HG03066 (cell line): ENCODE data around the gene PANK1.
"Not testable (repeated sequence)": the region's sequence is repeated elsewhere in the genome, so short reads cannot be mapped to it uniquely, and the experiment has no call there.

ENCODE experiments used
- ATAC-seq: cut with Tn5 transposase; IDR thresholded peaks from one replicate; pipeline ENCODE4 v1.9.1; 2021; ENCODE audit warnings: low read depth; ENCODE audit not compliant: unreplicated experiment

PANK1 gene

DNA sequence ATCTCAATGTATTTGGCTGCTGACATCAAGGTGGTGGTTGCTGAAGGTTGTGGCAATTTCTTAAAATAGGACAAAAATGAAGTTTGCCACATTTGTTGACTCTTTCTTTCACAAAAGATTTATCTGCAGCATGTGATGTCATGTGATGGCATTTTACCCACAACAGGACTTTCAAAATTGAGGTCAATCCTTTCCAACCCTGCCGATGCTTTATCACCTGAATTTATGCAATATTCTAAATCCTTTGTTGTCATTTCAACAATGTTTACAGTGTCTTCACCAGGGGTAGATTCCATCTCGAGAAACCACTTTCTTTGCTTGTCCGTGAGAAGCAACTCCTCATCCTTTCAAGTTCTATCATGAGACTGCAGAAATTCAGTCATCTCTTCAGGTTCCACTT lies 69.0 kb downstream of the PANK1 start:
- no peak for ATAC-seq

DNA sequence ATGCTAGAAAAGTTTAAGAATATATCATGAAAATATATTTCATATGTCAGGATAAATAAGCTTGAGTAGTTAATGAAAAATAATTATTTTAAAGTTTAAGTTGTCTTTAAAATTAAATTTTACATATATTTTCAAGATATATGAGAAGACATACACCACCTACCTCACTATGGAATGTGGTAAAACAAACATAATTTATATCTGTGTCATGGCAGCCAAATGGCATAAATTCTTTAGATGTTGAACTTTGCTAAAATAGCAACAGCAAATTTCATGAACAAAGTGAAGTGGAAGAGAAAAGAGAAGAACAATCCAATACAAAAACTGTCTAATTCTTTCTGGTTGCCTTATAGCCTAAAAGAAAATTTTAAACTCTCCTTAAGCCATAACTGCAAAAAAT lies 70.0 kb downstream of the PANK1 start:
- ATAC-seq: no peak

DNA sequence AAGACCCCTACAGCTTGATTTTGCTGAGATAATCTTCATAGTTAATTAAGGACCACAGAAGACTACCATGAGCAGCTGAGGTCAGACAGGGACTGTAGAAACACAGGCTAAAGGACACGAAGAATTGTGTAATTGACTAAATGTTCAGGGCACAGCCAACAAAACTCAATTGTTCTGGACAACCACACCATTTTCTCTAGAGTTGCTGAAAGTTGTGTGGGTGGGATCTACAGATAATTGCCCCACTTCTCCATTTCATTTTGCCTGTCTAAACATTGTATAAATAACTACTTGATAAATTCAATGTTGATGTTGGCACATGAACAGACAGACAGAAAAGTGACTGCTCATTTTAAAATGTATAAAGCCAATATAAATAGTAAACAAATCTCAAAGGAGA lies 70.7 kb downstream of the PANK1 start:
- no peak for ATAC-seq

DNA sequence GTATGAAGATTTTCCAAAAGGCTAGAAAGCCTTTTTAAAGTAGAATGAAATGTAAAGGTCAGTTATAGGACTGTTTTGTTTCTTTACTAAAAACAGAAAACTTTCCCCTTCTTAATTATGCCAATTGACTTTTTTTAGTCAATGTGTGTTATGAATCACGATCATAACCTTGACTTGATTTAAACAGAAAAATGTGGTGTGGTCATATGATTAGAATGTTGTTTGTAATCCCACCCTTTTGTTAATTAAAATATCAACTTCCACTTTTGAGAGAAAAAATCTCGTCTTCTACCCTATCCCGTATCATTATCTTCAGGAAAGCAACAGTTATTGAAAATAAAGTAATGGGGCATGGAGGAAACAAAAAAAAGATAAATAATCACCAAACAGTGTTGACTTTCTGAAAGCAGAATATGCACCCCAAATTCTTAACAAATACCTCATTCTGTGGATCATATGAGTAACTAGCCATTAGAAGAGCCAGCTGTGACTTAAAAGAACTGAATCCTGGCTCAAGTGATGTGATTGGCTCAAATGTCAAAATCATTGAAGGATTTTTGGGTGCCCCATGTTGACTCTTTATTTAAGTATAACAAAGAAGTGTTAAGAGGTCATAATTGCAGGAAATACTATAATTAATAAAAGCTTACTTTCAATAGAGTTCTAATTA lies 77.3 kb downstream of the PANK1 start:
- ATAC-seq: no peak

DNA sequence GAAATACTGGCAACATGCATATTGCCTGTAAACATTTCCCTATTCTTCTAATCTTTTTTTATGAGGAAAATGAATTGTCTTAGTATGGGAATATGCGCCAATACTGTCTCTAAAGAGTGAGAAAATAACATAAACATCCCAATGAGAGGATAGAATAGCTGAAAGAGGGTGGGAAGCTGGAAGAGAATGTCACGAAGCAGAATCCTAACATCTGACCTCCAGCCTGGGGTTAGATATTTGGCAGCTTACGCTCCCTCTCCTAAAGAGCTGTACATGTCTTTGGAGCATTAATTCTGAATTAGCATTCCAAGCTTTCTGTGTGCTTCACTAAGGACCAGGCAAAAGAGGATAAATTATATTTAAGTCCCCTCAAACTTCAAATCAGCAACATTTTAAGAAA lies 78.0 kb downstream of the PANK1 start:
- ATAC-seq: no peak

DNA sequence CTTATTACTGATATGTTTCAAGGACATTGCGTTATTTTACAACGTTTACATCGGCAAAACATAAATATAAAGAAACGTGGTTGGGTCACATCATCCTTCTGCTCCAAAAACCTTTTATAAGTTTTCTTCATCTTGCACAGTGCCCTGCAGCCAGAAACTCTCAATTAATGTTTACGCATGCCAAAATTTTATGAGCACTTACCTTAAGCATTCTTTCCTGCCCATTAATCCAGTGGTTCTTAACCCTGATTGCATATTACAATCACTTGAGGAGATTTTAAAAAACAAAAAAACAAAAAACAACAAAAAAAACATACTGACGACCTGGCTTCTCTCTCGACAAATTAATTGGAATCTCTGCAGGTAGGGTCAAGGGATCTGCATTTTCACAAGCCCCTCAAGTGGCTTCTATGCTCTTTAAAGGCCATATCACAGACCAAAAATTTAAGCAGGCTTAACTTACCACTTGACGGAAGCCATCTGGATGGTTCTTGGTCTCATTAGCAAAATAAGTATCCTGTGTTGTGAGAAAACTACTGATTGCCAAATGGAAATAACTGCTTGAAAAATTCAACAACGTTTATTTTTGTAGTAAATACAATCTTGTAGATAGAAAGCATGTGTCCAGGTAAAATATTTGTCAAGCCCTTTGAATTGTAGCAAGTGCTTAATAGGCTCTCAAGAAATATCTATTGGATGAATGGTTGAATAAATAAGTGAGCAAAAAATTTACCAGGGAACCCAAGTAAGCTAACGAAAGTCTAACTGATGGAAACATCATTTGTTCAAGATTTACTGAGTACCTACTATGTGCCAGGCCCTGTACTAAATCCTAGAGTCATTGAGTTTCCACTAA lies 78.7 kb downstream of the PANK1 start:
- ATAC-seq: no peak

DNA sequence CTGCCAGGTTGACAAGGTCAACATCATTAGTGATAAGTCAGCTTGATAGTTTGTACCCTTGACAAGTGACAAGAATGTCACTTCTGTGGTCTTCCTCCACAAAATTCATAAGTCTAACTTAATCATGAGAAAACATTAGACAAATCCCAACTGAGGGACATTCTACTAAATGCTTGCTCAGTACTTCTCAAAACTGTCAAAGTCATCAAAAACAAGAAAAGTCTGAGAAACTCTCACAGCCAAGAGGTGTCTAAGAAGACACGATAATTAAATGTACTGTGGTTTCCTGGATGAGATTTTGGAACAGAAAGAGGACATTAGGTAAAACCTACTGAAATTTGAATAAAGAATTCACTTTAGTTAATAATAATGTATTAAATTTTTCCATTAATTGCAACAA lies 79.9 kb downstream of the PANK1 start:
- ATAC-seq: no peak

DNA sequence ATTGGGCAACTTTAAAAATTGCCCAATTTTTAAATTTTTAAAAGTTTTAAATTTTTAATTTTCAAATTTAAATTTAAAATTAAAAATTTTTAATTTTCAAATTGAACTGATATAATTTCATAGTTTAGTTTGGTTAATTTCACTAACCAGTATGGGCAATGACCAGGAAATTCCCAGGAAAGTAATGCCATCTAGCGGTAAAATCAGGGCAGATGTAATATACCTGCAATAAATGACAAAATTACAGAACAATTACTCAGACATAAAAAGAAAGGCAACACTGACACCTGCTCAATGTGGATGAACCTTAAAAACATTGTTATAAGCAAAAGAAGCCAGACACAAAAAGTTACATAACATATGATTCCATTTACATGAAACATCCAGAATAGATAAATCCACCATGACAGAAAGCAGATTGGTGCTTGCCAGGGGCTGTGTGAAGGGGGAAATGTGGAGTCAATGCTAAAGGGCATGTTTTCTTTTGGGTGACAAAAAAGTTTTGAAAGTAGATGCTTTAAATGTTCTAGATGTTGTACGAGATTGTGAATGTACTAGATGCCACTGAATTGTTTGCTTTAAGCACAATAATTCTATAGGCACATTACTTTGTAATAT lies 81.1 kb downstream of the PANK1 start:
- ATAC-seq: no peak

DNA sequence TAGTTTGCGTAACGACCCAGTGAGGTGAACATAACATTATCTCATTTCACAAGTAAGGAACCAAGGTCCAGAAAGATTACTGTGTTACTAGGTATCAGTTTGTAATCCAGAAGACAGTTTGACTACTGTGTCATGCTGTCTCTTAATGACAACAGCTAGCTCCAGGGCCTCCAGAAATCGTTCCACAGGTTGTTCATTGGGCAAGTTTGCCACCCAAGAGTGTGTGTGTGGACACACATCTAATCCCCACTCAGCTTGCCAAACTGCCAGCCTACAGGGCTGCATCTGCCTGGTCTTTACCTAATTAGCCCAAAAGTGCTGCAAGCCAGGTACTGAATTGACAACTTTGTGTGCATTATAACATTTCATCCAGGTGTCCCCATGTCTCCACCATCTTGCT lies 81.7 kb downstream of the PANK1 start:
- no peak for ATAC-seq

DNA sequence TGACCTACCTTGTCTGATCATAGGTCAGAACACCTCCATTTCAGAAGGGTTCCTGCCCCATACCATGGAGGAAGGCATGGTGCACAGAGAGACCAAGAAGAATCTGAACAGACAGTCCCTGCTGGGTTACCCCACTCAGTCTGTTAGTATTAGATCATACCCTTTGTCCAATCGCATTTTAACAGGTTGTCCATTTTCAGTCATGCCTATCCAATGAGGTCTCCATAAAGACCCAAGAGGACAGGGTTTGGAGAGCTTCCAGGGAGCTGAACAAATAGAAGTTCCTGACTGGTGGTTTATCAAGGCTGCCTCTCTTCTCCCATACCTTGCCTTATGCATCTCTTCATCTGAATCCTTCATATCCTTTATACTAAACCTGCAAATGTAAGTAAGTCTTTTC lies 88.4 kb downstream of the PANK1 start:
- no peak for ATAC-seq

DNA sequence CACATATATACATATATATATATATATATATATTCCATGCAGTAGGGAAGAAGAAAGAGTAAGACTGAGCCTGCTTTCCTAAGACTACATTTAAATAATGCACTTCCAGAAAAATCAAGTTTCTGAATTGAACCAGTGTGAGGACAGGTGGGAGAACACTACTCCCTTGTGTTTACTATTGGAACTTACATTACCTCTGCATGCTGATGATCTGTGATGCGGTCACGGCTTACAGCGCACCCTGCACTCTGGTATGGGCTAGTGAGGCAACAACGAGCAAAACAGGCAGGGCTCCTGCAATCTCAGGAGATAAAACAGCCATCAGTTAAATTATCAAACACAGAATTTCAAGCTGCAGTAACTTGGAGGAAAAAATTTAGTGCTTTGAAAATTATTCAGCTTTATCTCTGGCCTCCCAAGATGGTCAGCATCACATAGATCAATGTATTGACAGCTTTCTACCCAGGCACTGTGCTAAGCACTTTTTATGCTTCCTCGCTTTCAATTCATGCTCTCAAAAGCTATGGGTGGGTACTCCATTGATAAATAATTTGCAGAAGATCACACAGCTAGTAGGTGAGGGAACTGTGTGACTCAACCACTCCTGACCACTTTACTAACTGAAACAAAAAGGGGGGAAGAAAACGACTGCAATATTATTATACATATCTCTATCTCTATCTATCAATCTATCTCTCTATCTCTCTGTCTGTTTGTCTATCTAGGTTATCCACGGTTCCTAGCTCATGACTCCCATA lies 89.2 kb downstream of the PANK1 start:
- no peak for ATAC-seq

DNA sequence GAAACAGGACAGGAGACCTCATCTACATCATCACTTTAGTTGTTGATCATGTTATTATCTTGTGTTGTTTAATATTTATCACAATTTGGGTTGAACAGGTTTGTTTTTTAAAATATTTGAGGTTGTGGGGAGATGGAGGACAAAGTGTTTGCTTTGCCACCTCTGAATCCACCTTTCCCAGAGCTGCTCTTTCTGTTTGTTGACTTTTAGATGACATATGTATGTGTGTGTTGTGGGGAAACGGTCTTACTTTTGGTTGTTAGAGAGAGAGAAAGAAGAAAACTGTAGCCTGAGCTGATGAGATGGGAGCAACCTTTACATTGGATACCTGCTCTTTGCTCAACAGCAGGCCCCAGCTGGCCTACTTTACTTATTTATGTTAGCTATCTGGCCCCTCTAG lies 90.6 kb downstream of the PANK1 start:
- ATAC-seq: no peak

DNA sequence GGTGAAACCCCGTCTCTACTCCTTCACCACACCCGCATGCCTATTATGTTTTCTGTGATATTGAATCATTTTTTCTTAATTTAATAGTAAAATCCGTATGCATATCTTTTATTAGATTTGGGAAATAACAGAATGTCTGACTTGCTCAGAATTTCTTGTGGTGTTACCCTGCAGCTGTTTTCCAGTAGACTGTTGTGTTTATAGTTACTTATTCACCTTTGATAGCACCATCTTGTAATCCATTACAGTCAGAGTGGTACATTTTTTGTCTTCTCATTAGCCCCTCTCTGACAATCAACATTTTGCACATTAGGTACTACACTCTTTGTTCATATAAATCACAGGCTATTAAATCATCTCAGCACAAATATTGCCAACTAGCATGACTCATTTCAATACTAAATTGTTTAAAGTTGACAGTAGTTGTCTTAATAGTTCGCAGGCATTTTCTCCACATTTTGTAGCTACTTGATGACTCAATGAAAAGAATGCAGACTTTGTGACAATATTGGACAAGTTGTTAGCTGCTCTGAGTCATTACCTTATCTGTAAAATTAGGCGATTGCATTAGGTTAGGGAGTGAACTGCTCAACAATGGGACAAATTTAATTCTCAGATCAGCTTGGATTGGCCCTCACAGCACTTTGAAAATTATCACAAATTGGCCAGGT lies 91.8 kb downstream of the PANK1 start:
- ATAC-seq: no peak

DNA sequence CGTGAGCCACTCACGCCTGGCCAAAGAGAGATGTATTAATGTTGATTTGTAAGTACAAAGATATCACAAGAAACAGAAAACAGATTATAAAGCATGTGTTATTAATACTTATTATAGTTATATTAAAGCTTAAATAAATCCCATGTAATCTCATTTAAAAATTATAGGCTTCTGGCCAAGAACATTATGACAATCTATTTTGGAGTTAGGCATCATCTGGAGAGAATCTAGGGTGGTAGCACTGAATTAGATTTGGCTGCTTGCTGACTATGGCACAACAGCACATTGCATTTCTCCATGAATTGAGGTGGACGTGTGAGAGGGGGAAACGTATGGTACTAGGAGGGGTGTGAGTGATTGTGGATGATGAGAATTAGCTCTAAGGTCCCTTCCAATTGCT lies 92.8 kb downstream of the PANK1 start:
- no peak for ATAC-seq

DNA sequence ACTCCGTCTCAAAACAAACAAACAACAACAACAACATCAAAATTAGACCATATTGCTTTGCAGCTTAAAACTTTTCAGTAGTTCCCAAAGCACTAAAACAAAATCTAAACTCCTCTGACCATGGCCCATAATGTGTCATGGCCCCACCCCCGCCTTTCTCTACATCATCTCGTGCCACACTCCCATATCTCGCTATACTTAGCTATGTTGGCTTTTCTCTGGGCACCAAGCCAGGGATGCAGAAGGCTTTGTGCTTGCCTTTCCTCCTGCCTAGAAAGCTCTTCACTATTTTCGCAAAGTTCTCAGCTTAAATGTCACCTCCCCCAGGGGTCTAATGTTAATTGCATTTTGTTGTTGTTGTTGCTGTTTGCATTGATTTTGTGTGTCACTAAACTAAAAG lies 94.5 kb downstream of the PANK1 start:
- ATAC-seq: no peak

DNA sequence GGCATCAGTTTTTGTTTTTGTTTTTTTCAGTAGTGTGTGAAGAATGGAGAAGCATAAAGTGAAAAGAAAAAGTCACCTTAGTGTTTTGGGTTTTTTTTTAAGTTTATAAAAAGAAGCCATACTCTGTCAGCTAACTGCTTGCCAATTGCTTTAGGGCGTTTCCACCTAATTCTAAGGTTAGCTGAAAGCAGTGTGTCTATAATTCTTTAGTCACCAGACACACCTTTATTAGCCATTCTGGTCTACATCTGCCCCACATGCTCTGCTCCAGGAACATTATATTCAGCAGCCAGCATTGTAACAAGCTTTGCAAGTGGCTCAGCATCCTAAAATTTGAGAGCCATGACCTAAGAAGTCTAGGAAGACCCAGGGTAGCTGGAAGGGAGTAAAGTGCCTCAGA lies 95.5 kb downstream of the PANK1 start:
- no peak for ATAC-seq

DNA sequence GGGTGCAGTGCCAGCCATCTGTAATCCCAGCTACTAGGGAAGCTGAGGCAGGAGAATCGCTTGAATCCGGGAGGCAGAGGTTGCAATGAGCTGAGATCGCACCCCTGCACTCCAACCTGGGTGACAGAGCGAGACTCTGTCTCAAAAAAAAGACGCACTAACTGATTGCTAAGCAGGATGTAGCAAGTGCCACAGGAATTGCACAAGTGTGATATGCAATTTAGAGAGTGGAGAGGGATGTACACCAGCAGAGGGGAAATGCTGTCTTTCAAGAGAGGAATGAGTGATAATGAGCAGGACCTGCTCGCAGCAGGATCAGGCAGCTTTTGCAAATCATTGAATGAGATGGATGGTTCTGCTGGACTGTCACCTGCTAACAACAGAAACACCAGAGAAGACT lies 96.4 kb downstream of the PANK1 start:
- no peak for ATAC-seq

DNA sequence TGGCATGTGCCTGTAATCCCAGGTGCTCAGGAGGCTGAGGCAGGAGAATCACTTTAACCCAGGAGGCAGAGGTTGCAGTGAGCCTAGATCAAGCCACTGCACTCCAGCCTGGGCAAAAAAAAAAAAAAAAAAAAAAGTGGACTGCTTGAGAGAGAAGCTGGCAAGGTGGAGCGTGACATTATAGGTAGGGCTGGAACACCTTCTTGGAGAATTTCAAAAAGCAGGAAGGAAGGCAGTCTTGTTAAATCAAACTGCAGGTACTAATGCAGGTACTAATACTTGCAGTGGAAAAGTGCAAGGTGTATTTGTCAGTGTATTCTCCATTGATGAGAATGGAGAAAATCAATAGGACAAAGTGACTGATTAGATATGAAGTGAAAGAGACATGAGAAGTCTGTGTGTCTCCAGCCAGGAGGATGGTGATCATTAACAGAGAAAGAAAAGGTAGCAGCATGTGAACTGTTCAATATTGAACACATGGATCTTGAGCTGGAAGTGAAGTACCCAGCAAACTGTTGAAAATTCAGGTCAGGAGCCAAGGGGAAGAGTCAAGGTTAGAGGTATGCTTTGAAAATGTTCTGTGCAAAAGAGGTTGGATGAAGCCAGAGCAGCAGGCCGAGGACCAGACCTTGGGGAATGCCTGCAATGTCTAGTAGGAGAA lies 97.1 kb downstream of the PANK1 start:
- ATAC-seq: no peak

DNA sequence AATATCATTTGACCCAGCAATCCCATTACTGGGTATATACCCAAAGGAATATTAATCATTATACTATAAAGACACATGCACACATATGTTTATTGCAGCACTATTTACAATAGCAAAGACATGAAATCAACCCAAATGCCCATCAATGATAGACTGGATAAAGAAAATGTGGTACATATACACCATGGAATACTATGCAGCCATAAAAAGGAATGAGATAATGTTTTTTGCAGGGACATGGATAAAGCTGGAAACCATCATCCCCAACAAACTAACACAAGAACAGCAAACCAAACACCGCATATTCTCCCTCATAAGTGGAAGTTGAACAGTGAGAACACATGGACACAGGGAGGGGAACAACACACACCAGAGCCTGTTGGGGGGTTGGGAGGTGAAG lies 98.4 kb downstream of the PANK1 start:
- not testable (repeated sequence) for ATAC-seq

DNA sequence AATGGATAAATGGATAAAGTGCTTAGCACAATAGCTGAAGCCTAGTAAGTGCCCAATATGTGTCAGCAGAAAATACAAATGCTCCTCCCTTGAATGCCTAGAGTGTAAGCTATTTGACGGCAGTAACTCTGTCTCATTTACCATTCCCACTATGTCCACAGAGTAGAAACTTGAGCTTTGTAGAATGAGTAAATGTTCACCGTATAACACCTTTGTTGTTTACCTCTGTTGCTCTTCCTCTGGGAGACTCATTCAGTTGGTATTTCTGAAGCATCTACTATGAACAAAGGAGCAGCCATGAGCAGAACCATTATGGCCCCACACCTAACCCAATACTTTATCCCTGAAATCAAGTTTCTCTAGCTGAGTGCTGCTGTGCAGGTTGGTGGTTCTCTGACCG lies 101.2 kb downstream of the PANK1 start:
- no peak for ATAC-seq
